SK-N-SH (cell line): ENCODE results near the gene CES5A. TPM values are rescaled to one million over a fixed set of nuclear protein-coding genes. Genes with fewer than 3 reads are reported as not detected.
A peak's percentile ranks its signal among the peaks of the same experiment; 100 is the strongest.

ENCODE experiments used
- CTCF ChIA-PET: fragments of 300-600, 350-600 bp; formaldehyde crosslinking; extraction: SDS; loops from one replicate; lab custom pipeline; 2021; lab: Yijun Ruan, JAX
- POLR2A ChIA-PET: fragments of 350-600 bp; sonication (Branson Sonifier 250); formaldehyde crosslinking; extraction: SDS; loops from one replicate; lab custom pipeline; 2020; ENCODE audit warnings: antibody characterized with exemption, inconsistent platforms; lab: Yijun Ruan, JAX
- DNase-seq: peaks from one replicate; pipeline ENCODE4 v3.0.0; 2012
- H2AFZ ChIP-seq: fragments of 200-600 bp; sonication (generic); 2 replicates; pipeline ENCODE4 v1.8.1; 2016; ENCODE audit warnings: antibody characterized with exemption, mild to moderate bottlenecking, low read depth
- H3F3A ChIP-seq: fragments of 200-600 bp; sonication (generic); replicated peaks from 2 replicates; pipeline ENCODE3; 2016; ENCODE audit warnings: antibody characterized with exemption, mild to moderate bottlenecking; ENCODE audit not compliant: insufficient read depth
- H3K27ac ChIP-seq, 2 experiments: fragments of 200-500 bp in 1 of 2; fragments of 200-600 bp in 1 of 2; sonication (Bioruptor generic) in 1 of 2; sonication (generic), shearing (Covaris generic) in 1 of 2; 2 replicates each; pipeline versions ENCODE4 v1.5.1 to v1.6.1; 2014 to 2016; ENCODE audit warnings: low read depth in 2 of 2, inconsistent platforms in 1 of 2, low read length in 1 of 2, mild to moderate bottlenecking in 1 of 2, mixed read lengths in 1 of 2
- H3K27me3 ChIP-seq: fragments of 200-600 bp; sonication (generic), shearing (Covaris generic); 2 replicates; pipeline ENCODE4 v1.6.1; 2016; ENCODE audit warnings: mixed run types; ENCODE audit not compliant: insufficient read depth
- H3K36me3 ChIP-seq, 2 experiments: fragments of 200-500 bp in 1 of 2; fragments of 200-600 bp in 1 of 2; sonication (Bioruptor generic) in 1 of 2; sonication (generic) in 1 of 2; replicated peaks in 1 of 2; 2 replicates each; pipeline versions ENCODE3 to v1.5.1; 2014 to 2016; ENCODE audit warnings: low read length in 1 of 2, mild to moderate bottlenecking in 1 of 2; ENCODE audit not compliant: insufficient read depth in 2 of 2, control insufficient read depth in 1 of 2
- H3K4me1 ChIP-seq, 2 experiments: fragments of 200-500 bp in 1 of 2; fragments of 200-600 bp in 1 of 2; sonication (Bioruptor generic) in 1 of 2; sonication (generic), shearing (Covaris generic) in 1 of 2; 2 replicates each; pipeline versions ENCODE4 v1.5.1 to v1.6.1; 2014 to 2016; ENCODE audit warnings: low read depth in 1 of 2, low read length in 1 of 2, mixed run types in 1 of 2; ENCODE audit not compliant: insufficient read depth in 2 of 2, control insufficient read depth in 1 of 2
- H3K4me2 ChIP-seq: fragments of 200-600 bp; sonication (generic), shearing (Covaris generic); 2 replicates; pipeline ENCODE4 v1.6.1; 2017; ENCODE audit warnings: mixed run types
- H3K4me3 ChIP-seq, 2 experiments: fragments of 200-500 bp in 1 of 2; fragments of 200-600 bp in 1 of 2; sonication (Bioruptor generic) in 1 of 2; sonication (generic), shearing (Covaris generic) in 1 of 2; 2 replicates each; pipeline versions ENCODE4 v1.5.1 to v1.8.1; 2014 to 2016; ENCODE audit warnings: low read depth in 2 of 2, inconsistent platforms in 1 of 2, low read length in 1 of 2, mild to moderate bottlenecking in 1 of 2, mixed read lengths in 1 of 2, moderate library complexity in 1 of 2
- H3K79me2 ChIP-seq: fragments of 200-600 bp; sonication (generic); 2 replicates; pipeline ENCODE4 v1.8.1; 2017; ENCODE audit warnings: mild to moderate bottlenecking; ENCODE audit not compliant: insufficient read depth
- H3K9ac ChIP-seq: fragments of 200-600 bp; sonication (generic); 2 replicates; pipeline ENCODE4 v1.6.1; 2017; ENCODE audit warnings: mixed run types
- H3K9me2 ChIP-seq: fragments of 200-600 bp; sonication (generic); 2 replicates; pipeline ENCODE4 v1.6.1; 2017; ENCODE audit warnings: mixed run types
- H3K9me3 ChIP-seq: fragments of 200-600 bp; sonication (generic); 2 replicates; pipeline ENCODE4 v1.6.1; 2017; ENCODE audit warnings: mixed run types, mild to moderate bottlenecking, moderate library complexity
- H4K20me1 ChIP-seq: fragments of 200-600 bp; sonication (generic); 2 replicates; pipeline ENCODE4 v1.6.1; 2017; ENCODE audit warnings: mild to moderate bottlenecking, mixed run types; ENCODE audit not compliant: insufficient read depth
- FOXJ3 ChIP-seq: sonication (generic); formaldehyde crosslinking; IDR thresholded peaks from 2 replicates; pipeline ENCODE4 v1.5.1; 2020; ENCODE audit warnings: mild to moderate bottlenecking, missing genetic modification reagents
- FOXM1 ChIP-seq: IDR thresholded peaks from 2 replicates; pipeline ENCODE4 v1.4.0; 2012; ENCODE audit warnings: low read depth, mild to moderate bottlenecking
- JUND ChIP-seq: IDR thresholded peaks from 2 replicates; pipeline ENCODE4 v1.4.0; 2012
- RAD21 ChIP-seq: IDR thresholded peaks from 2 replicates; pipeline ENCODE4 v1.6.1; 2012; ENCODE audit warnings: mild to moderate bottlenecking, low read length
- RFX5 ChIP-seq: IDR thresholded peaks from 2 replicates; pipeline ENCODE4 v1.6.1; 2012; ENCODE audit warnings: mild to moderate bottlenecking, improper control_type of control experiment, low read length
- TAF1 ChIP-seq: IDR thresholded peaks from 2 replicates; pipeline ENCODE4 v1.6.1; 2012; ENCODE audit warnings: low read depth, mild to moderate bottlenecking, low read length, moderate library complexity, borderline replicate concordance
- TEAD4 ChIP-seq: IDR thresholded peaks from 2 replicates; pipeline ENCODE4 v1.4.0; 2012; ENCODE audit warnings: mild to moderate bottlenecking, borderline replicate concordance; ENCODE audit not compliant: insufficient read depth
- YY1 ChIP-seq: IDR thresholded peaks from 2 replicates; pipeline ENCODE4 v1.4.0; 2012; ENCODE audit warnings: low read depth, mild to moderate bottlenecking
- WGBS: methylation state at CpG from one replicate; pipeline ENCODE4 v1.1.6; 2017; ENCODE audit warnings: low lambda C conversion rate; 5-methylcytosine and 5-hydroxymethylcytosine counted together
- polyA plus RNA-seq, 3 experiments: library from polyadenylated mRNA; depleted of rRNA; stranded (reverse); fragments of >200 nt; gene quantifications; 2 replicates each; pipeline ENCODE4 v1.2.3, GENCODE V29; 2012
- TF ChIP-seq, protein P1 (sequence below): IDR thresholded peaks from 2 replicates; pipeline ENCODE4 v1.6.1; 2012; ENCODE audit warnings: mild to moderate bottlenecking, low read depth, low read length, moderate library complexity
- TF ChIP-seq, protein P2 (sequence below): fragments of 200-600 bp; sonication (generic); IDR thresholded peaks from 2 replicates; pipeline ENCODE4 v1.6.1; 2017; ENCODE audit warnings: antibody characterized with exemption, mild to moderate bottlenecking, moderate library complexity

Gene CES5A
- polyA plus RNA-seq, 1 of the 3 experiments (the other 2 are of a cell fraction), result not detected

- no peaks in the 10 kb centered on the region for H3K9me3 ChIP-seq
- POLR2A ChIA-PET, result no interaction called here
- CTCF ChIA-PET, result interaction anchor here (0.7 kb wide), 1 partner anchor 96 kb away, joined by 3 read pairs; no protein-coding TSS in a partner anchor
- no peaks in the 10 kb centered on the region for H3K9me2 ChIP-seq
- no peak overlapping the region for H2AFZ ChIP-seq
- no peak overlapping the region for H3K27ac ChIP-seq
- no peak overlapping the region for H3K4me3 ChIP-seq
- no peaks in the 10 kb centered on the region for H3K36me3 ChIP-seq
- no peaks in the 10 kb centered on the region for H4K20me1 ChIP-seq
- H3K9ac ChIP-seq, result no peak overlapping the region
- no peaks in the 10 kb centered on the region for H3K27me3 ChIP-seq
- DNase-seq, result no peak
- TF ChIP-seq TAF1, result no peak
- no peak for TF ChIP-seq RAD21
- no peak for TF ChIP-seq JUND
- TF ChIP-seq YY1, result no peak
- no peak for TF ChIP-seq FOXJ3 (CRISPR knock-in tag)
- no peak for TF ChIP-seq FOXM1
- TF ChIP-seq TEAD4, result no peak
- TF ChIP-seq, protein P1, sequence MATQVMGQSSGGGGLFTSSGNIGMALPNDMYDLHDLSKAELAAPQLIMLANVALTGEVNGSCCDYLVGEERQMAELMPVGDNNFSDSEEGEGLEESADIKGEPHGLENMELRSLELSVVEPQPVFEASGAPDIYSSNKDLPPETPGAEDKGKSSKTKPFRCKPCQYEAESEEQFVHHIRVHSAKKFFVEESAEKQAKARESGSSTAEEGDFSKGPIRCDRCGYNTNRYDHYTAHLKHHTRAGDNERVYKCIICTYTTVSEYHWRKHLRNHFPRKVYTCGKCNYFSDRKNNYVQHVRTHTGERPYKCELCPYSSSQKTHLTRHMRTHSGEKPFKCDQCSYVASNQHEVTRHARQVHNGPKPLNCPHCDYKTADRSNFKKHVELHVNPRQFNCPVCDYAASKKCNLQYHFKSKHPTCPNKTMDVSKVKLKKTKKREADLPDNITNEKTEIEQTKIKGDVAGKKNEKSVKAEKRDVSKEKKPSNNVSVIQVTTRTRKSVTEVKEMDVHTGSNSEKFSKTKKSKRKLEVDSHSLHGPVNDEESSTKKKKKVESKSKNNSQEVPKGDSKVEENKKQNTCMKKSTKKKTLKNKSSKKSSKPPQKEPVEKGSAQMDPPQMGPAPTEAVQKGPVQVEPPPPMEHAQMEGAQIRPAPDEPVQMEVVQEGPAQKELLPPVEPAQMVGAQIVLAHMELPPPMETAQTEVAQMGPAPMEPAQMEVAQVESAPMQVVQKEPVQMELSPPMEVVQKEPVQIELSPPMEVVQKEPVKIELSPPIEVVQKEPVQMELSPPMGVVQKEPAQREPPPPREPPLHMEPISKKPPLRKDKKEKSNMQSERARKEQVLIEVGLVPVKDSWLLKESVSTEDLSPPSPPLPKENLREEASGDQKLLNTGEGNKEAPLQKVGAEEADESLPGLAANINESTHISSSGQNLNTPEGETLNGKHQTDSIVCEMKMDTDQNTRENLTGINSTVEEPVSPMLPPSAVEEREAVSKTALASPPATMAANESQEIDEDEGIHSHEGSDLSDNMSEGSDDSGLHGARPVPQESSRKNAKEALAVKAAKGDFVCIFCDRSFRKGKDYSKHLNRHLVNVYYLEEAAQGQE, result no peak
- no peak for TF ChIP-seq RFX5
- no peaks in the 10 kb centered on the region for H3K79me2 ChIP-seq
- H3K4me1 ChIP-seq, result peaks cover 0 to 22% of the 10 kb centered on the region in 2 experiments; a peak in 2 of 4 replicates
- H3F3A ChIP-seq, result no peaks in the 10 kb centered on the region
- no peak overlapping the region for H3K4me2 ChIP-seq
- 26% methylated on average over 6 of the region's 6 CpGs for WGBS
These were observed 40.1 kb upstream of the CES5A start for GRCh38 chr16:55915096-55915827.

DNA sequence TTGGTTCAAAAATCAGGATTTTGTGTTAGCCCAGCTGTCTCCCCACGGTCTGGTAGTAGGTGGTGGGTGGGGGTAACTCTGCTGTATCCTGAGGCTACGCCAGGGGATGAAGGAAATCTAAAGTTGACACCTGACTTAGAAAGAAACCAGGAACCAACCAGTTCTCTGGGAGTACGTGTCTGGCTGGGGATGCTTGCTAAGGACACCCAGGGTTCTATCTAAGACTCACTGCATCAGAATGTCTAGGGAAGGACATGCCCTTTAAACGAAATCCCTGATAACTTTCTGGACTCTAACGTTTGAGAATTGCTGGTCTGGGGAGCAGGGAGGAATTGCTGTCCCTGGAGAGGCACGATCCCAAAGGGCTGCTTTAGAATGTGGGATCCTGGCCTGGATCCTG, 39.2 kb upstream of the CES5A start:
- H3K9ac ChIP-seq, result no peak overlapping the region
- H3K36me3 ChIP-seq, result no peaks in the 10 kb centered on the region
- H3K27me3 ChIP-seq, result no peaks in the 10 kb centered on the region
- no peak overlapping the region for H2AFZ ChIP-seq
- H3K9me2 ChIP-seq, result no peaks in the 10 kb centered on the region
- H3K9me3 ChIP-seq, result no peaks in the 10 kb centered on the region
- TF ChIP-seq, protein P2, sequence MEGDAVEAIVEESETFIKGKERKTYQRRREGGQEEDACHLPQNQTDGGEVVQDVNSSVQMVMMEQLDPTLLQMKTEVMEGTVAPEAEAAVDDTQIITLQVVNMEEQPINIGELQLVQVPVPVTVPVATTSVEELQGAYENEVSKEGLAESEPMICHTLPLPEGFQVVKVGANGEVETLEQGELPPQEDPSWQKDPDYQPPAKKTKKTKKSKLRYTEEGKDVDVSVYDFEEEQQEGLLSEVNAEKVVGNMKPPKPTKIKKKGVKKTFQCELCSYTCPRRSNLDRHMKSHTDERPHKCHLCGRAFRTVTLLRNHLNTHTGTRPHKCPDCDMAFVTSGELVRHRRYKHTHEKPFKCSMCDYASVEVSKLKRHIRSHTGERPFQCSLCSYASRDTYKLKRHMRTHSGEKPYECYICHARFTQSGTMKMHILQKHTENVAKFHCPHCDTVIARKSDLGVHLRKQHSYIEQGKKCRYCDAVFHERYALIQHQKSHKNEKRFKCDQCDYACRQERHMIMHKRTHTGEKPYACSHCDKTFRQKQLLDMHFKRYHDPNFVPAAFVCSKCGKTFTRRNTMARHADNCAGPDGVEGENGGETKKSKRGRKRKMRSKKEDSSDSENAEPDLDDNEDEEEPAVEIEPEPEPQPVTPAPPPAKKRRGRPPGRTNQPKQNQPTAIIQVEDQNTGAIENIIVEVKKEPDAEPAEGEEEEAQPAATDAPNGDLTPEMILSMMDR, result no peak
- TF ChIP-seq JUND, result no peak
- 16% methylated on average over 6 of the region's 6 CpGs for WGBS
- H3K4me2 ChIP-seq, result no peak overlapping the region
- no peaks in the 10 kb centered on the region for H4K20me1 ChIP-seq
- peak overlapping the region in 1 of 2 experiments; percentile 53; a peak in 2 of 4 replicates for H3K27ac ChIP-seq
- ChIA-PET POLR2A (no interaction called here), CTCF (interaction anchor here (0.7 kb wide), 1 partner anchor 1375 kb away, joined by 3 read pairs; no protein-coding TSS in a partner anchor)
- H3K4me1 ChIP-seq, result peaks cover 0 to 22% of the 10 kb centered on the region in 2 experiments; a peak in 2 of 4 replicates
- no peak for DNase-seq
- no peak overlapping the region for H3K4me3 ChIP-seq
- no peaks in the 10 kb centered on the region for H3F3A ChIP-seq
- no peaks in the 10 kb centered on the region for H3K79me2 ChIP-seq
